CD4-positive, alpha-beta T cell treated with Interleukin-10 for 1 hour (primary cell): Measurements from ENCODE around the gene SLC9A8.

Experiments
- DNase-seq: peaks from one replicate; pipeline ENCODE4 v3.0.0-alpha.2; 2020

The SLC9A8 gene

GRCh38 chr20:49924247-49924646, 111.6 kb downstream of the SLC9A8 start:
- no peak for DNase-seq

- no peak for DNase-seq
These were observed 113.3 kb downstream of the SLC9A8 start for GRCh38 chr20:49925901-49926454.

- DNase-seq, result peak; percentile 86
These were observed 115.9 kb downstream of the SLC9A8 start for GRCh38 chr20:49928411-49929141.

DNA sequence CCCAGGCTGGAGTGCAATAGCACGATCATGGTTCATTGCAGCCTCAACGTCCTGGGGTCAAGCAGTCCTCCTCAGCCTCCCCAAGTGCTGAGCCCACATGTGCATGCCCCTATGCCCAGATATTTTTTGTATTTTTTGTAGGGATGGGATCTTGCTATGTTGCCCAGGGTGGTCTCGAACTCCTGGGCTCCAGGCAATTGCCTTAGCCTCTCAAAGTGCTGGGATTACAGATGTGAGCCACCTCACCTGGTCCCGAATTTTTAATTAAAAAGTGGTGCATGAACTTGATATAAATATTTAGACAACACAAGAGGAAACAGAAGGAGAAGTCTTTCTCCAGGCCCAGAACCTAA, 116.5 kb downstream of the SLC9A8 start:
- no peak for DNase-seq

GRCh38 chr20:49935746-49936152, 123.1 kb downstream of the SLC9A8 start:
- DNase-seq, result no peak

DNA sequence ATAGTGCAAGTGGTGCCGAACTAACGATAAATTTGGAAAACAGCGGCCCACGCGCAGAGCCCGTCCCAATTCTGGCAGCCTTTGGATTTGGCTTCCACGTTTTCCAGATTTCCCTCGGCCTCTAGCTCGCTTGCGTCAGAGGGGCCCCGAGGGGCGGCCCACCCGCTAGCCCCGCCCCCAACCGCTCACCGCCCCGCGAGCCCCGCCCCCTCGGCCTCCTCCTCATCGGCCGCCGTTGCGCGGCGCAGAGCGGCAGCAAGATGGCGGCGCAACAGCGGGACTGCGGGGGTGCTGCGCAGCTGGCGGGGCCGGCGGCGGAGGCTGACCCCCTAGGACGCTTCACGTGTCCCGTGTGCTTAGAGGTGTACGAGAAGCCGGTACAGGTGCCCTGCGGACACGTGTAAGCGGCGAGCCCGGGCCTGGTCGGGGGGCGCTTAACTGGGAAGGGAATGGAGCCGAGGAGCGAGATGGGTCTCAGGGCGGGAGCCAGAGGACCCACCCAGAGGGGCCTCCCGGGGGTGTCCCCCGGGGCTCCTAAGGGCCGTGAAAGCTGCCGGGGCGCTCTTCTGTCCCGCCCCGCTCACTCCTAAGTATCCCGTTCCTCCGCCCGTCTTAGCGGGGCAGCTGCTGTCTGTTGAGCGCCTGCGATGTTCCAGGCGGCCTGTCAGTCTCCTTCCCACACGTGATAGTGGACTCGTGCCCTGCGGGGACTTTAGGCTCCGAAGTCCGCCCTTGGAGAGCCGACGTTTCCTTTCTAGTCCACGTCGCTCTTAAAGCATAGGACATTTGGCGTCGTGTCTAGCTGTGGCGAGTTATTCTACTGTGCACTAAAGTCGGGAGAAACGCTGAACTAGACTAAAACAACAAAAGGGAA, 123.8 kb downstream of the SLC9A8 start, which contains the start of gene RNF114:
TSS of gene RNF114 (plus strand) at position 245 of the 874 bp plus-strand sequence. CDS start at position 261, 16 bp downstream.
- peak; percentile 93 for DNase-seq

GRCh38 chr20:49937027-49937929, 124.7 kb downstream of the SLC9A8 start:
- DNase-seq, result peak; percentile 26

DNA sequence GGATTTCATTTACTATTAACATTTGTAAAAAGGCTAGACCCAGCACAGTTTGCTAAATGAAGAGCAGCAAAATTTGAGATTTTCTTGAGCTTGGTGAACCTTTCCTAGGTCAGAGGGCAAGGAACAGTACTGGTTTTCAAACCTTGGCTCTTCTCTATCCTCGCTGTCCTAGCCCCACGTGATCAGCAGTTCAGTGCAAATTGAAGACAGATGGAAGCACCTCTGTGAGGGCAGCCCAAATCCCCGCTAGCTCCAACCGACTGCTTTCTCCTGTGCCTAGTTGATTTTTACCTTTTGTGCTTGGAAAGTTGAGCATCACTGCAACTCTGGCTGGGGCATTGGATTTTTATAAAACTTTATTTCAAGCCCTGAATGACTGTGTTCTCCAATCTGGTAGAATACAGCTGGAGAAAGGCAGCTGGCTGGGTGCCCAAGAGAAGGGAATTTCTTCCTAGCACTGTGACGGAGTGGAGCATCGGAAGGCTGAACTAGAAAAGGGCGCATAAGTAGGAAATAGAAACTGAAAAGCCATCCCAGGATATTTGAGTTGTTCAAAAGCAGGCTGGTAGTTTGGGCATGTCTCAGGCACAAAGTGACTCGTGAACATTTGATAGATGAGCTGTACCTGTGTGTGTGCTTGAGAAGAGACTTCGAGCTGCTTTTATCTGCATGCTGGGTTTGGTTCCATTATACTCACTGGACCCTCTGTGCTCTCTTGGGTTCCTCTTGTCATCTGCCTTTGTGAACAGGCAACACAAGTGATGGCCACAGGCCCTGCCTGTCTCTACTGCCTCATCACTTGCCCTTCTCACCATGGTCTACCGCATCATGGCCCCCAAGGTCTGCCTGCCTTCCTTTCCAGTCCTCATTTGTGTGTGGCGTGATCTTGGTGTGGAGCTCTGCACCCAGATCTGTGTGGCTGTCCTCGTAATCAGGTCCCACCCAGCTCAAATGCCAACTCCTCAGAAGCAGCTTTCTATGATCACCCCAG, 125.8 kb downstream of the SLC9A8 start:
- DNase-seq, result no peak

- no peak for DNase-seq
These were observed 128.8 kb downstream of the SLC9A8 start for GRCh38 chr20:49941456-49941855.
